Calu3 (cell line): ENCODE results near the gene KCNE3. TPM values are rescaled to one million over a fixed set of nuclear protein-coding genes. Genes with fewer than 3 reads are reported as not detected.

Source experiments
- BruUV-seq: library from RNA; stranded (reverse); fragments of 400-500 nt; replicated peaks from 2 replicates; lab custom pipeline; 2021; lab: Mats Ljungman, UMichigan
- CTCF ChIA-PET: fragments of 300-600 bp; sonication (Branson Sonifier 250); formaldehyde crosslinking; loops from one replicate; lab custom pipeline; 2022; ENCODE audit warnings: antibody characterized with exemption; lab: Charles Lee
- DNase-seq: peaks from one replicate; pipeline ENCODE4 v3.0.0; 2022
- H3K27ac Mint-ChIP-seq: one replicate; pipeline ENCODE4 v1.8.0; 2022; ENCODE audit warnings: mixed read lengths; ENCODE audit not compliant: unreplicated experiment
- H3K27me3 Mint-ChIP-seq: one replicate; pipeline ENCODE4 v1.8.0; 2022; ENCODE audit warnings: mixed read lengths; ENCODE audit not compliant: unreplicated experiment
- H3K36me3 Mint-ChIP-seq: one replicate; pipeline ENCODE4 v1.8.0; 2022; ENCODE audit warnings: mild to moderate bottlenecking, moderate library complexity, mixed read lengths; ENCODE audit not compliant: insufficient read depth, unreplicated experiment
- H3K4me1 Mint-ChIP-seq: one replicate; pipeline ENCODE4 v1.8.0; 2022; ENCODE audit warnings: mild to moderate bottlenecking, low read depth, mixed read lengths; ENCODE audit not compliant: unreplicated experiment
- H3K4me3 Mint-ChIP-seq: one replicate; pipeline ENCODE4 v1.8.0; 2022; ENCODE audit warnings: mild to moderate bottlenecking, low read depth, moderate library complexity, mixed read lengths; ENCODE audit not compliant: unreplicated experiment
- H3K9me3 Mint-ChIP-seq: one replicate; pipeline ENCODE4 v1.8.0; 2022; ENCODE audit warnings: low read depth, mixed read lengths; ENCODE audit not compliant: unreplicated experiment
- intact Hi-C: fragments of 100-400 bp; cut with micrococcal nuclease; formaldehyde crosslinking; loops from one replicate; pipeline ENCODE4 v1.10.0; 2022; ENCODE audit not compliant: unreplicated experiment
- total RNA-seq: library from RNA; stranded (reverse); gene quantifications from 2 replicates; pipeline ENCODE4 v1.2.3, GENCODE V29; 2022
- TF ChIP-seq, protein P1 (sequence below): fragments of 200-600 bp; IDR thresholded peaks from one replicate; pipeline ENCODE4 v1.8.0; 2022; ENCODE audit warnings: antibody characterized with exemption; ENCODE audit not compliant: unreplicated experiment

Gene KCNE3
- total RNA-seq, 1 experiment from 2014 or later = 1.5 TPM

DNA sequence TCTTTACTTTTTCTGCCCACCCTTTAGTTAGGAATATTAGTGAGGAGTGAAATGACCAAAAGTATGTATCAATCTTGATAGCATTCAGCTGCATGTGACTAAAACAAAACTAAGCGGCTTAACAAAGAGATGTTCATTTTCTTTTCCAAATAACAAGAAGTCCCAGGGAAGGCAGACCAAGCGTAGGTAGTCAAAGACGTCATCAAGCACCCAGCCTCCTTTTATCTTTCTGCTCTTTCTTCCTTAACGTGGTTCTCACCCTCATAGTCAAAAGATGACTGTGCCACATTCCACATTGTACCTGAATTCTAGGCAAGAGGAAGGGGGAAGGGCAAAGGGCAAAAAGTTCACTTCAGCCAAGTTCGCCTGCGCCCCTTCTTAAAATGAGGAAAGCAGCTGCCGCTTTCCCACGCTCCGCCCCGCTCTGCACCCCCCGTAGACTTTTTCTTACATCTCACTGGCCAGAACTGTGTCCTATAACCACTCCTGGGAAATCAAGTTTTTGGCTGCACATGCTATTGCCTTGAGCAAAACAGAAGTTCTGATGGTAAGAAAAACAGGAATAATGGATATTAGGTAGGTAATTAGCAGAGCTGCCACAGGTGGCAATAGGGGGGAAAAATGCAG, 54.5 kb downstream of the KCNE3 start:
- Mint-ChIP-seq H3K27ac (no peak overlapping the region), H3K4me1 (peaks cover 33% of the 10 kb centered on the region), H3K4me3 (no peak overlapping the region), H3K36me3 (peaks cover 10% of the 10 kb centered on the region), H3K9me3 (no peaks in the 10 kb centered on the region), H3K27me3 (no peaks in the 10 kb centered on the region)
- BruUV-seq = no TSS peak
- no peak for DNase-seq
- CTCF ChIA-PET = no interaction called here
- intact Hi-C loops = no loop called here
- TF ChIP-seq, protein P1, sequence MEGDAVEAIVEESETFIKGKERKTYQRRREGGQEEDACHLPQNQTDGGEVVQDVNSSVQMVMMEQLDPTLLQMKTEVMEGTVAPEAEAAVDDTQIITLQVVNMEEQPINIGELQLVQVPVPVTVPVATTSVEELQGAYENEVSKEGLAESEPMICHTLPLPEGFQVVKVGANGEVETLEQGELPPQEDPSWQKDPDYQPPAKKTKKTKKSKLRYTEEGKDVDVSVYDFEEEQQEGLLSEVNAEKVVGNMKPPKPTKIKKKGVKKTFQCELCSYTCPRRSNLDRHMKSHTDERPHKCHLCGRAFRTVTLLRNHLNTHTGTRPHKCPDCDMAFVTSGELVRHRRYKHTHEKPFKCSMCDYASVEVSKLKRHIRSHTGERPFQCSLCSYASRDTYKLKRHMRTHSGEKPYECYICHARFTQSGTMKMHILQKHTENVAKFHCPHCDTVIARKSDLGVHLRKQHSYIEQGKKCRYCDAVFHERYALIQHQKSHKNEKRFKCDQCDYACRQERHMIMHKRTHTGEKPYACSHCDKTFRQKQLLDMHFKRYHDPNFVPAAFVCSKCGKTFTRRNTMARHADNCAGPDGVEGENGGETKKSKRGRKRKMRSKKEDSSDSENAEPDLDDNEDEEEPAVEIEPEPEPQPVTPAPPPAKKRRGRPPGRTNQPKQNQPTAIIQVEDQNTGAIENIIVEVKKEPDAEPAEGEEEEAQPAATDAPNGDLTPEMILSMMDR = no peak

DNA sequence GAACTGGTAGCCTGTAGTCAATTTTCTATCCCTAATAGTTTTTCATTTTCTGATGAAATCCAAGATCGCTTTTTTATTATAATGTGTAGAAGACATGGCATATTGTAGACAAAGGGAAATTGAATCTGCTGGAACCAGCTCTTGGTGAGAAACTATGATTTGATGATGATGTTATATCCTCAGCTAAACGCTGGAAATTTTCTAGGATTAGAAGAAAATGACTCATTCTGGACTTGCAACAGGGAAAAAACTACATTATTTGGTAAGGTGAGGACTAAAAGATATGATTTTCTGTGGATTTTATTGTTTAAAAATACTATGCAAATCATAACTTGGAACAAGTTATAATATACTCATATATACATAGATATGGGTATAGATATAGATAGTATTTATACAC, 55.0 kb downstream of the KCNE3 start:
- peaks cover 28% of the 10 kb centered on the region for H3K4me1 Mint-ChIP-seq
- no peak overlapping the region for H3K27ac Mint-ChIP-seq
- CTCF ChIA-PET = no interaction called here

DNA sequence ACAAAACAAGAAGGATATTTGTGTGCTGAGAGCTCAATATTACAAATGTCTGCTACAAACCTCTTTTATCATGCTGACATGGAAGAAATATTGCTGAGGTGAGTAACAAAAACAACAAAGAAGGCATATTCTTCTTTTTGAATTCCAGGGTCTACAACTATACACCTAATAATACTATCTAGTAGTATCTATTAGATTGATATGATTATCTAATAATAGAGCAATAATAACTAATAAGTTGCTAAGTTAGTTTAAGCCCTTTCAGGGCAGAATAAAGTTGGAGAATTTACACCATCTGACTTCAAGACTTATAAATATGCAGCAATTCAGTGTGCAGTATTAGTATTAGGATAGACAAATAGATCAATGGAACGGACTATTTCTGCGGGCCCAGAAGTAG, 57.7 kb downstream of the KCNE3 start:
- Mint-ChIP-seq H3K9me3 (no peaks in the 10 kb centered on the region), H3K27ac (no peak overlapping the region), H3K36me3 (no peaks in the 10 kb centered on the region), H3K4me1 (peaks cover 10% of the 10 kb centered on the region), H3K4me3 (no peak overlapping the region), H3K27me3 (no peaks in the 10 kb centered on the region)
- DNase-seq = no peak
- BruUV-seq = no TSS peak
- intact Hi-C loops = no loop called here
- CTCF ChIA-PET = interaction anchor here (1.2 kb wide), 1 partner anchor 40 kb away, joined by 10 read pairs; no protein-coding TSS in a partner anchor
- TF ChIP-seq, protein P1 = no peak

More for the DNA sequence above, 55.0 kb downstream of the KCNE3 start:
- Mint-ChIP-seq H3K36me3 (peaks cover 6% of the 10 kb centered on the region), H3K27me3 (no peaks in the 10 kb centered on the region), H3K9me3 (no peaks in the 10 kb centered on the region), H3K4me3 (no peak overlapping the region)
- intact Hi-C loops = no loop called here
- no peak for DNase-seq
- TF ChIP-seq, protein P1 = no peak
- no TSS peak for BruUV-seq

Other genes starting within 250 kb of the KCNE3 start
- not detected in 2 replicates for gene P4HA3, start 155.9 kb downstream of the KCNE3 start, total RNA-seq
- 7.2 and 8.7 TPM in 2 replicates for gene PGM2L1, start 69.1 kb downstream of the KCNE3 start, total RNA-seq
- 7.8 and 10.9 TPM in 2 replicates for gene LIPT2, start 26.2 kb upstream of the KCNE3 start, total RNA-seq
- 25.1 and 26.0 TPM in 2 replicates for gene POLD3, start 125.0 kb upstream of the KCNE3 start, total RNA-seq